Activated naive CD8-positive, alpha-beta T cell treated with anti-CD3 and anti-CD28 coated beads, Interleukin-2, amount 50 U/mL, for 24 hours (primary cell): Measurements from ENCODE around the gene CXCL5.
"Not testable (repeated sequence)": the region's sequence is repeated elsewhere in the genome, so short reads cannot be mapped to it uniquely, and the experiment has no call there.

Source experiments
- ATAC-seq: fragments of 150-1000 bp; cut with Tn5 transposase; one replicate; pipeline ENCODE4 v1.10.0; 2021
- DNase-seq: peaks from one replicate; pipeline ENCODE4 v3.0.0; 2021
- H3K27ac Mint-ChIP-seq: one replicate; pipeline ENCODE4 v1.8.0; 2021; ENCODE audit warnings: mild to moderate bottlenecking, mixed read lengths
- H3K27me3 Mint-ChIP-seq: one replicate; pipeline ENCODE4 v1.8.0; 2021; ENCODE audit warnings: mixed read lengths
- H3K36me3 Mint-ChIP-seq: one replicate; pipeline ENCODE4 v1.8.0; 2021; ENCODE audit warnings: low read depth, mixed read lengths
- H3K4me1 Mint-ChIP-seq: one replicate; pipeline ENCODE4 v1.8.0; 2021; ENCODE audit warnings: mixed read lengths
- H3K4me3 Mint-ChIP-seq: one replicate; pipeline ENCODE4 v1.8.0; 2021; ENCODE audit warnings: mild to moderate bottlenecking, moderate library complexity, mixed read lengths
- H3K9me3 Mint-ChIP-seq: one replicate; pipeline ENCODE4 v1.8.0; 2021; ENCODE audit warnings: mixed read lengths

Gene CXCL5

DNA sequence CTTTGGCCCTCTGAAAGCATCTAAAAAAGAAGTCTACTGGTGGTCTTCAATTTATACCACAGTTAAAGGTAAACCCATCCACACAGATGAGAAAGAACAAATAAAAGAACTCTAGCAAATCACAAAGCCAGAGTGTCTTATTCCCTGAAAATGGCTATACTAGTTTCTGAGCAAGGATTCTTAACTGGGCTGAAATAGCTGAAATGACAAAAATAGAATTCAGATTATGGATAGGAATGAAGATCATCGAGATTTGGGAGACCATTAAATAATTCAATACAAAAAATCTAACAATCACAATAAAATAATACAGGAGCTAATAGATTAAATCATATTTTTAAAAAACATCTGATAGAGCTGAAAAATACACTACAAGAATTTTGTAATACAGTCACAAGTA lies 28.5 kb downstream of the CXCL5 start:
- peaks cover 24% of the 10 kb centered on the region for H3K9me3 Mint-ChIP-seq
- H3K27ac Mint-ChIP-seq: no peak overlapping the region
- no peaks in the 10 kb centered on the region for H3K4me1 Mint-ChIP-seq
- H3K36me3 Mint-ChIP-seq: no peaks in the 10 kb centered on the region
- ATAC-seq: no peak
- no peak for DNase-seq
- no peak overlapping the region for H3K4me3 Mint-ChIP-seq
- H3K27me3 Mint-ChIP-seq: no peaks in the 10 kb centered on the region

DNA sequence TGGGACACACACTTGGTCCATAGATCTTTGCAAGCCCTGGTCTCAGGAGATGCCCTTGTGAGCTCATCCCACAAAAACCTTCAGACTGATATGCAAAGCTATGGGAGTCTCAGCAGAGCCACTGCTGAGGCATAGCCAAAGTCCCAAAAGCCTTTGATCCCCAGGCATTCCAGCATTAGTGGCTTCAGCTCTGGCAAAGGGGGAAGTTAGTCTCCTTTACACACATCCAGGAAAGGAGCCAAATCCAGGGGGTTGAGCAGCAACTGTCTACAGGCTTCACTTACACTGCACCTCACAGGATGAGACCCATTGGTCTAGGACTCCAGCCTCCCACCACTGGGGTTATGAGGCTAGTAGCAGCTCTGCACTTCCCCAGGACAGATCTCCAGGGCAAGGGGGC lies 30.6 kb downstream of the CXCL5 start:
- ATAC-seq (no peak), DNase-seq (no peak)
- H3K36me3 Mint-ChIP-seq: no peaks in the 10 kb centered on the region
- no peaks in the 10 kb centered on the region for H3K4me1 Mint-ChIP-seq
- H3K4me3 Mint-ChIP-seq: no peak overlapping the region
- peaks cover 28% of the 10 kb centered on the region for H3K9me3 Mint-ChIP-seq
- H3K27me3 Mint-ChIP-seq: no peaks in the 10 kb centered on the region
- no peak overlapping the region for H3K27ac Mint-ChIP-seq

DNA sequence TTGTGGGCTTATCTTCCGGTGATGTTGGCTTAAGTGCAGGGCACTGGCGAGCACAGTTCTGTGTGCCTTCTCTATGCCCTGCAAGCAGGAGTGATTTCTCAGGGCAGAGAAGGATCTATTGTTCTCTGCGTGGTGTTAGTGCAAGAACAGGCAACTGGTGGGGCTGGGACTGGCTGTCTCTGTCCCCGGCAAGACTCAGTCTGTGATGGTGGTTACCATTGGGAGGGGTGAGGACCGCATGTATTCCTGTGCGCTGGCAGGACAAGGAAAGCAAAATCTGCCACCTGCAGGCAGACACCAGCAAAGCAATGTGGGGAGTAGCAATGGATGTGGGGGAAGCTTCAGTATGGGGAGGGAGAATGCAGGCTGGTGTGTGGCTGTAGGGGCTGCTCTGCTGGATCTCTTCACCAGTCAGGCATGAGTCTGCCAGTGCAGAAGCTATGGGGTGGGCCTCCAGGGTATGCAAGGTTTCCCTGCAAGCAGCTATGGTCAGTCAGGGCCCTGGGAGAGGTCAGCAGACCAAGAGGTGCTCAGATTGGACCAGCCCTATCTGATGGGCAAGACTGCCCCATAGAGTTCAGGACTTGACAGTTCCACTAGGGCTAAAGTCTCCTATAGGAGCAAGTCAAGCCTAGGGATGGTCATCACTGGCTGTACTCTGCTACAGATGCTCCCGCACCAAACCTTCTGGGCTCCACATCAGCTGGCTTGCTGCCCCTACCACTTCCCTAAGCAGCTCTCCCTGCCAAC lies 33.4 kb downstream of the CXCL5 start:
- ATAC-seq (no peak), DNase-seq (no peak)
- H3K4me1 Mint-ChIP-seq: no peaks in the 10 kb centered on the region
- no peak overlapping the region for H3K4me3 Mint-ChIP-seq
- no peak overlapping the region for H3K27ac Mint-ChIP-seq
- no peaks in the 10 kb centered on the region for H3K36me3 Mint-ChIP-seq
- H3K9me3 Mint-ChIP-seq: peaks cover 25% of the 10 kb centered on the region
- no peaks in the 10 kb centered on the region for H3K27me3 Mint-ChIP-seq

DNA sequence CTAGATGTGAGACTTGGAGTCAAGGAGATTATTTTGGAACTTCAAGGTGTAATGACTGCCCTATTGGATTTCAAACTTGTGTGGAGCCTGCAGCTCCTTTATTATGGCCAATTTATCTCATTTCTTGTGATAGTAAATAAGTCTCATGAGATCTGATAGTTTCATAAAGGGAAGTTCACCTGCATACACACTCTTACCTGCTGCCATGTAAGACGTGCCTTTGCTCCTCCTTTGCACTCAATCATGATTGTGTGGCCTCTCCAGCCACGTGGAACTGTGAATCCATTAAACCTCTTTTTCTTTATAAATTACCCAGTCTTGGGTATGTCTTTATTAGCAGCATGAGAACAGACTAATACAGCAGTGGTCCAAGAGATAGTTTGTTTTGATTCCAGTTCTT lies 35.8 kb downstream of the CXCL5 start:
- DNase-seq: no peak
- H3K4me3 Mint-ChIP-seq: no peak overlapping the region
- peaks cover 36% of the 10 kb centered on the region for H3K9me3 Mint-ChIP-seq
- ATAC-seq: no peak
- no peak overlapping the region for H3K27ac Mint-ChIP-seq
- H3K27me3 Mint-ChIP-seq: no peaks in the 10 kb centered on the region
- no peaks in the 10 kb centered on the region for H3K4me1 Mint-ChIP-seq
- H3K36me3 Mint-ChIP-seq: no peaks in the 10 kb centered on the region

DNA sequence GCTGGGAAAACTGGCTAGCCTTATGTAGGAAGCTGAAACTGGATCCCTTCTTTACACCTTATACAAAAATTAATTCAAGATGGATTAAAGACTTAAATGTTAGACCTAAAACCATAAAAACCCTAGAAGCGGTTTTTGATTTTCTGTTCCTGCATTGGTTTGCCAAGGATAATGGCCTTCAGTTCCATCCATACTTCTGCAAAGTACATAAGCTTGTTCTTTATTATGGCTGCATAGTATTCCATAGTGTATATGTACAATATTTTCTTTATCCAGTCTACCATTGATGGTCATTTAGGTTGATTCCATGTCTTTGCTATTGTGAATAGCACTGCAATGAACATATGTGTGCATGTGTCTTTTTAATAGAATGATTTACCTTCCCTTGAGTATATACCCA lies 39.4 kb downstream of the CXCL5 start:
- not testable (repeated sequence) for H3K27ac Mint-ChIP-seq, H3K27me3 Mint-ChIP-seq, DNase-seq, ATAC-seq, H3K36me3 Mint-ChIP-seq, H3K4me3 Mint-ChIP-seq, H3K4me1 Mint-ChIP-seq
- peaks cover 48% of the 10 kb centered on the region for H3K9me3 Mint-ChIP-seq

DNA sequence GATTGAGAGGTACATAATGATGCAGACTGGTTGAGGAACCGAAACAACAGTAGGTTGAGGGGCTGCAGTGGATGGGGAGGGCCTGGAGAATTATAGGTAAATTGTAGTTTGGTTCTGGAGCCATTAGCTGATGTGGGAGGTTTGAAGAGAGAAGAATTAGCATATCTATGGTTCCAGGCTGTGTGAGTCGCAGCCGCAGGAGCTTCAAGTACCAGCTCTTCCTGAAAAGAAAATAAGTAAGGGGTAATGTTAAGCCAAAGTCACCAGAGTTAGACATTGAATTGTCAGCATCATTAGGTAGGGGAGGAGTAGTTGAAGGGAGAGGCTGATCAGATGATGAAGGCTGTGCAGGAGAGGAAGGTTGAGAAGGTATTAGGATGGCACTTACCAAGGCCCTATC lies 46.1 kb downstream of the CXCL5 start:
- Mint-ChIP-seq H3K27ac (no peak overlapping the region), H3K9me3 (peaks cover 13% of the 10 kb centered on the region), H3K4me3 (no peak overlapping the region), H3K27me3 (no peaks in the 10 kb centered on the region), H3K36me3 (no peaks in the 10 kb centered on the region), H3K4me1 (no peaks in the 10 kb centered on the region)
- DNase-seq (no peak), ATAC-seq (no peak)

DNA sequence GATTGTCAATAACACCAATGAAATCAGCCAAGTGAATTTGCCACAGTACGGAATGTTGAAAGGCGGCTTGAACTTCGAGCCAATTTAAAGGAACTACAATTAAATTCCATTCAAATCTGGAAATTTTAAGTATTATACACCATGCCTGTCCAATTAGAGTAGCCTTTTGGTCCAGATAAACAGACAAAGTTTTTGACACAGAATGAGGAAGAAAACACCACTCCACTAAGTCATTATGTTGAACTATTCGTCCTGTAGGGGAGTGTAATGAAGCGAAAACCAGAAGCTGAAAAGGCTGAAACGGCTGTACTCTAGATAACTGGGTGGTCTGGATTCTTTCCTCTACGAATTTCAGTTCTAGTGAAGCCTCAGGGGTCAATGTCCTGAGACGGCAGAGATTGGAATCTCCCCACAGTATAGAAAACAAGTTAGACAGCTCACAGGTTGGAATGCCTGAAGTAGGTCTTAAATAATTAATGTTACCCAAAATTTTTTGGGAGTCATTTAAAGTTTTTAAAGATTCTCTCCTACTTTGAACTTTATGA lies 48.0 kb downstream of the CXCL5 start:
- not testable (repeated sequence) for H3K9me3 Mint-ChIP-seq, DNase-seq, H3K36me3 Mint-ChIP-seq, ATAC-seq, H3K4me1 Mint-ChIP-seq, H3K27ac Mint-ChIP-seq, H3K4me3 Mint-ChIP-seq, H3K27me3 Mint-ChIP-seq

DNA sequence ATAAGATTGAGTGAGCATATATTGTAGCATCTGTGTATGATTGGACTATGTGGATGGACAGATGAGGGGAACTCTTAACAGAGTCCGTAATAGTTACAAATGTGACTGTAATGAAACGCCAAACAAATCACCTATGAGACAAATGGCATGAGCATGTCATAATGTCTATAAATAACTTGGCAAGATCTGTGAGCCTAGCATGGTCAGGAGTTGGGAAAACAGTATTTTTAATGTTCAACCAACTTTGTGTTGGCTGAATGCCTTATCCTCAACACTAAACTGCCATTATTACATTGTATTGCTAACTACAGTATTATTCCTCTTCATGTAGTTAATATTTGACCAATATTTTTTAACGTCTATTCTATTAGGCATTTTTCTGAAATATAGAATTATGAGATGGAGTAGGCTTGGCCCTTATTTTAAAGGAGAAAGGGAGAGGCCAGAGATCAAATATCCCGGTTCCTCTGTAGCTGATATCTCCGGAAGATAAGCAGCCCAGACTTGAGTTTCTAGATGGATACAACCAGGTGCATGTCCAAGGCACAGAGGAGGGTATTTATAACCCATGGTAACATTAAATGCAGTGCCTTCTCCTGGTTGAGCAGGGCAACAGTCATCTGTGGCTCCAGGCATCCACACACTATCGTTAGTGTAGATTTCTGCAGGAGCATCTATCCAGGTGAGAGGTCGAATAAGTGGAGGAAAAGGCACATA lies 49.3 kb downstream of the CXCL5 start:
- Mint-ChIP-seq H3K9me3 (no peaks in the 10 kb centered on the region), H3K4me3 (no peak overlapping the region), H3K4me1 (no peaks in the 10 kb centered on the region), H3K36me3 (no peaks in the 10 kb centered on the region), H3K27me3 (peaks cover 16% of the 10 kb centered on the region), H3K27ac (no peak overlapping the region)
- no peak for ATAC-seq
- no peak for DNase-seq

DNA sequence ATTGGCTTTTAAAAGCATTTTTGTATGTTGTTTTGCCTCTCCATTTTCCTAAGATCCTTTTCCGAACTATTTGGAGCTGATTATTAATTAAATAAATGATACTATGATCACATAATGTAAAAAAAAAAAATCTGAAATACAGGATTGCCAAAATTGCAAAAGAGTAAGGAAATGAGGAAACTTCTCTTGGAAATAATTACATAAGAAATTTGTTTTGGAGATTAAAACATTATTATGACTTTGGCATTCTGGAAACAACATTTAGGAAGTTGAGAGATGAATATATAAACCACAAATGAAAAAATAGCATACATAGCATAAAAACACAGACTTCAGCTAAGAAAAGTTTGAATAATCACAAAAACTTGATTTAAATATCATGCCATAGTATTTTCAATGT lies 50.2 kb downstream of the CXCL5 start:
- no peaks in the 10 kb centered on the region for H3K9me3 Mint-ChIP-seq
- DNase-seq: no peak
- no peak for ATAC-seq
- no peaks in the 10 kb centered on the region for H3K36me3 Mint-ChIP-seq
- H3K27ac Mint-ChIP-seq: no peak overlapping the region
- H3K4me1 Mint-ChIP-seq: no peaks in the 10 kb centered on the region
- no peak overlapping the region for H3K4me3 Mint-ChIP-seq
- peaks cover 22% of the 10 kb centered on the region for H3K27me3 Mint-ChIP-seq

DNA sequence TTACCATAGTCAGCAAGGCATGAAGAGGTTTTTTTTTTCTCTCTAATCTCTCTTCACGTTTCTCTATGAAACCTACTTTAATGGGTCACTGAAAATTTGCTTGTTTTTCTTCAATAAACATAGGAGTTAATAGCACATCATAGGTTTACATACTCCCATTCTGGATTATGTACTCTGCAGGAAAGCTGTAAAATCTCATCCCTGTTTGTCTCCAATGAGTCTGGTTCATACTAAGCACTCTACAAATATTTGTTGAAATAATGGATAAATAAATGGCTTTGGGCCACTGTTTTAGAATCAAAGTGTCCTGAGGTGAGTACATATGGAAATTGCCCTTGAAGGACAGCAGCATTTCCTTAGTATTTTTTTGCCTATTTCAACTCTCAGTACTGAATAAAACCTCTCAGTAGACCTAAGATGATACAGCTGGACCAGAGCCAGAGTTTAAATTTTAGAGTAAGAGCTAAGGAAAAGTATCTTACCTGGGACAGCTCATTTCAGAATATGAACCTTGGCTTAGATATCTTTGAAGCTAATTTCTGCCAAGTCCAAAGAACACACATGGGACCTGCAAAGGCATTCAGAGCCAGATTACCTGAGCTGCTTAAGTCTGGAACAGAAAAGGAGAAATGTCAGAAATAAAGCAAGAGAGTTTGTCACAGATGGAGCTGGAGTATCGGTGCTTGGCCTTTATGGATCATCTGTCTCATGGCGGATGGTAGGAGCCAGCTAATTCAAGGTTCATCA lies 51.1 kb downstream of the CXCL5 start:
- Mint-ChIP-seq H3K36me3 (no peaks in the 10 kb centered on the region), H3K4me3 (no peak overlapping the region), H3K27ac (no peak overlapping the region), H3K27me3 (peaks cover 29% of the 10 kb centered on the region), H3K4me1 (no peaks in the 10 kb centered on the region), H3K9me3 (no peaks in the 10 kb centered on the region)
- ATAC-seq (no peak), DNase-seq (no peak)

DNA sequence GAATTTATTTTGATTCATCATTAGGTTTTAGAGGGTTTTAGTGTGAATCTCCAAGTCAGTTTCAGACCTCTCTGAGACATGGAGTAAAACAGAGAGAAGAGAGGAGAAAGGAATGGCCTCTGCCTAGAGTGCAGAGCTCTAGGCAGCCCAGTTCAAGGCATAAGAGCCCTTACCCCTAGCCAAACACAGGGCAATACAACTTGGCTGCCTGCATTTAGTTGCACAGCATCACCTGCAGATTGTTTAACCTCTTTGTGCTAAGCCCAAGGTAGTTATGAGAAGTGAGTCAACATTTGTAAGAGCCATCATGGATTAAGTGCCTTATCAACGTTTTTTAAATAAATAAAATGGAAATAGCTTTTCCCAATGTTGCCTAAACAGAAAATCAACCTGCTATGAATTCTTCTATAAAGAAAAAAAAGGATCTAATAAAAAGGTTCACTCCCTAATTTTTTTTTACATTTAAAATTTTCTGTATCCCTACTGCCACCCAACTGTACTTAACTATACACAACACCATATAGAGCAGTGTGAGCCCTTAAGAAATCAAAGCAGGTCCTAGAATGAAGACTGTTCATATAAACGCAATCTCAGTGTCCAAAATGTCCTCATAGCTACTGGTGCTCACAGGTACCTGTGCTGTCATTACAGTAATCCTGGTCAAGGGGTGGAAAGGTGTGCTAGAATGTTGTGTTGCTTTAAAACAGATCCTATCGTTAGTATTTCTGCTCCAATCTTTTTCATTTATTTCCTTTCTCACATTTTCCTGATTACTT lies 52.6 kb downstream of the CXCL5 start:
- H3K4me1 Mint-ChIP-seq: no peaks in the 10 kb centered on the region
- H3K27ac Mint-ChIP-seq: no peak overlapping the region
- H3K27me3 Mint-ChIP-seq: peaks cover 34% of the 10 kb centered on the region
- no peak overlapping the region for H3K4me3 Mint-ChIP-seq
- no peaks in the 10 kb centered on the region for H3K9me3 Mint-ChIP-seq
- ATAC-seq (no peak), DNase-seq (no peak)
- H3K36me3 Mint-ChIP-seq: no peaks in the 10 kb centered on the region
